NB4 (cell line): ENCODE results near the gene SIL1.

Experiments
- DNase-seq: peaks from one replicate; pipeline ENCODE4 v3.0.0; 2010; ENCODE audit warnings: low read depth
- H3K4me3 ChIP-seq: one replicate; pipeline ENCODE4 v1.5.1; 2011; ENCODE audit warnings: mild to moderate bottlenecking, low read depth, low read length, moderate library complexity
- CTCF ChIP-seq: IDR thresholded peaks from one replicate; pipeline ENCODE4 v1.5.1; 2012; ENCODE audit warnings: low read depth, low read length
- MAX ChIP-seq: IDR thresholded peaks from 2 replicates; pipeline ENCODE4 v1.6.1; 2011; ENCODE audit warnings: low read depth, low read length
- MYC ChIP-seq: IDR thresholded peaks from 2 replicates; pipeline ENCODE4 v1.6.1; 2011; ENCODE audit warnings: low read depth, low read length
- POLR2A ChIP-seq: IDR thresholded peaks from 2 replicates; pipeline ENCODE4 v1.6.1; 2011; ENCODE audit warnings: mild to moderate bottlenecking; ENCODE audit not compliant: insufficient read length; ENCODE audit errors: extremely low read depth

The SIL1 gene

GRCh38 chr5:138972836-138973235 is 225.3 kb downstream of the SIL1 start:
- DNase-seq = no peak
- TF ChIP-seq MYC = no peak
- no peak for TF ChIP-seq CTCF
- TF ChIP-seq POLR2A = no peak
- no peak for TF ChIP-seq MAX
- H3K4me3 ChIP-seq = no peak overlapping the region

- H3K4me3 ChIP-seq = no peak overlapping the region
- no peak for DNase-seq
- TF ChIP-seq MAX (no peak), MYC (no peak), CTCF (no peak), POLR2A (no peak)
Measured at GRCh38 chr5:138972230-138972629, 225.9 kb downstream of the SIL1 start.

- no peak overlapping the region for H3K4me3 ChIP-seq
- no peak for DNase-seq
- TF ChIP-seq POLR2A (no peak), MYC (no peak), CTCF (no peak), MAX (no peak)
Measured at GRCh38 chr5:138969323-138970002, 228.7 kb downstream of the SIL1 start.

- TF ChIP-seq MAX (no peak), POLR2A (no peak), CTCF (no peak), MYC (no peak)
- no peak for DNase-seq
- H3K4me3 ChIP-seq = no peak overlapping the region
Measured at GRCh38 chr5:138968601-138969000, 229.6 kb downstream of the SIL1 start.

- TF ChIP-seq MAX (no peak), CTCF (no peak), POLR2A (no peak), MYC (no peak)
- peak; percentile 31 for DNase-seq
Measured at GRCh38 chr5:138967791-138968448, 230.2 kb downstream of the SIL1 start.

More at GRCh38 chr5:138967791-138968448, 230.2 kb downstream of the SIL1 start:
- H3K4me3 ChIP-seq = no peak overlapping the region
